Activated CD8-positive, alpha-beta T cell treated with anti-CD3 and anti-CD28 coated beads for 36 hours (primary cell): Measurements from ENCODE around the gene UBAC2. TPM values are rescaled to one million over a fixed set of nuclear protein-coding genes. Genes with fewer than 3 reads are reported as not detected.

ENCODE experiments used
- ATAC-seq: fragments of 200-7000 bp; cut with Tn5 transposase; one replicate; pipeline ENCODE4 v1.10.0; 2021; ENCODE audit warnings: mild to moderate bottlenecking, moderate library complexity
- CTCF ChIA-PET: fragments of 350-600 bp; sonication (Branson Sonifier 250); formaldehyde crosslinking; loops from one replicate; lab custom pipeline; 2021; ENCODE audit warnings: antibody characterized with exemption; lab: Charles Lee
- POLR2A ChIA-PET: fragments of 350-600 bp; sonication (Branson Sonifier 250); formaldehyde crosslinking; loops from one replicate; lab custom pipeline; 2021; ENCODE audit warnings: antibody characterized with exemption; lab: Charles Lee
- DNase-seq: peaks from one replicate; pipeline ENCODE4 v3.0.0-alpha.2; 2020
- H3K27ac Mint-ChIP-seq: one replicate; pipeline ENCODE4 v1.8.0; 2021; ENCODE audit warnings: mild to moderate bottlenecking, mixed read lengths
- H3K27me3 Mint-ChIP-seq: one replicate; pipeline ENCODE4 v1.8.0; 2021; ENCODE audit warnings: mixed read lengths
- H3K36me3 Mint-ChIP-seq: one replicate; pipeline ENCODE4 v1.8.0; 2021; ENCODE audit warnings: low read depth, mixed read lengths
- H3K4me1 Mint-ChIP-seq: one replicate; pipeline ENCODE4 v1.8.0; 2021; ENCODE audit warnings: low read depth, mixed read lengths
- H3K4me3 Mint-ChIP-seq: one replicate; pipeline ENCODE4 v1.8.0; 2021; ENCODE audit warnings: mild to moderate bottlenecking, moderate library complexity, mixed read lengths
- H3K9me3 Mint-ChIP-seq: one replicate; pipeline ENCODE4 v1.8.0; 2021; ENCODE audit warnings: mixed read lengths
- intact Hi-C: fragments of 100-400 bp; cut with micrococcal nuclease; formaldehyde crosslinking; loops from one replicate; pipeline ENCODE4 v1.10.0; 2022
- total RNA-seq, 2 experiments: library from RNA; stranded (reverse); gene quantifications; one replicate each; pipeline ENCODE4 v1.2.3, GENCODE V29; 2021
- TF ChIP-seq, protein P1 (sequence below): fragments of 200-600 bp; IDR thresholded peaks from one replicate; pipeline ENCODE4 v1.8.0; 2022; ENCODE audit warnings: antibody characterized with exemption, mild to moderate bottlenecking

UBAC2 gene
- total RNA-seq, 2 experiments from 2014 or later, result 63.7 to 68.4 TPM

DNA sequence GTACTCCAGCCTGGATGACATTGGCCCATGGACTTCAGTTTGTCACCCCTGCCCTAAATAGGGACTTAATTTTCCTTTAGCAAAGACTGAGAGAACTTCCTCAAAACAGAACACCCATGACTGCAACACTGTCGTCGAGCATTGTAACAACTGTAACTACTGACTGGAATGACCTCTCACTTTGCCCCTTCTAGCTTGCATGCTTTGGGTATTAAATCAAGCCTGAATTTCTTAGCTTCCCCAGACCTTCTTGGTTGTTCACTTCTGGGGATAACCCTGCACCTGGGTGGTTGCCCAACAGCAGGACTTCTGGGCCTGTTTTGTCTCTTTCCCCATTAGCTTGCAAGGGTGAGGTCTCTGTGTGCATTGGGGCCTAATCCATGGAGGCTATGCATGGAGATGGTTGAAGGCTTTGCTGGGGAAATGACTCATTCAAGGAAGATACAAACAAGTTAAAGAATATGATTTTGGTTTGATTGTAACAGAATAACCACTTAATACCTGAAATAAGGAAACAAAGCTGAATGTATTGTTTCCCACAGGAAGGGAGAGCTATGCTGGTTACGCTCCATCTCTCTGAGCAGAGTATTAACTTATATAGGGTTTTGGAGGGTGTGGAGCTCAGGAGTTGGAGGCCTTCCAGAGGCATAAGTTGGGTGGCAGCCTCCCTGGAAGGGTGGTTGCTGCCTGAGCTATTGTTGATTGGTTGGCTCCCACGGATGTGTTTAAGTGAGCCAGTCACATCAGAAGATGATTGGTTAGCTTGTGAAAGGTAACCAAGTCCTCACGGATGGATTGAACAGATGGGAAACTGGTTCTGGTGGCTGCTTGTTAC lies 34.7 kb upstream of the UBAC2 start:
- Mint-ChIP-seq H3K4me1 (peaks cover 2% of the 10 kb centered on the region), H3K27ac (no peak overlapping the region), H3K4me3 (no peak overlapping the region), H3K36me3 (no peaks in the 10 kb centered on the region), H3K27me3 (no peaks in the 10 kb centered on the region), H3K9me3 (no peaks in the 10 kb centered on the region)
- no peak for DNase-seq
- CTCF ChIA-PET, result interaction anchor here (1.0 to 4.2 kb wide), 3 partner anchors 10 to 277 kb away, joined by 3 to 23 read pairs (median 4); no protein-coding TSS in a partner anchor
- POLR2A ChIA-PET, result interaction anchor here (0.5 kb wide), 1 partner anchor 10 kb away, joined by 3 read pairs; no protein-coding TSS in a partner anchor
- no peak for ATAC-seq
- intact Hi-C loops, result no loop called here
- TF ChIP-seq, protein P1, sequence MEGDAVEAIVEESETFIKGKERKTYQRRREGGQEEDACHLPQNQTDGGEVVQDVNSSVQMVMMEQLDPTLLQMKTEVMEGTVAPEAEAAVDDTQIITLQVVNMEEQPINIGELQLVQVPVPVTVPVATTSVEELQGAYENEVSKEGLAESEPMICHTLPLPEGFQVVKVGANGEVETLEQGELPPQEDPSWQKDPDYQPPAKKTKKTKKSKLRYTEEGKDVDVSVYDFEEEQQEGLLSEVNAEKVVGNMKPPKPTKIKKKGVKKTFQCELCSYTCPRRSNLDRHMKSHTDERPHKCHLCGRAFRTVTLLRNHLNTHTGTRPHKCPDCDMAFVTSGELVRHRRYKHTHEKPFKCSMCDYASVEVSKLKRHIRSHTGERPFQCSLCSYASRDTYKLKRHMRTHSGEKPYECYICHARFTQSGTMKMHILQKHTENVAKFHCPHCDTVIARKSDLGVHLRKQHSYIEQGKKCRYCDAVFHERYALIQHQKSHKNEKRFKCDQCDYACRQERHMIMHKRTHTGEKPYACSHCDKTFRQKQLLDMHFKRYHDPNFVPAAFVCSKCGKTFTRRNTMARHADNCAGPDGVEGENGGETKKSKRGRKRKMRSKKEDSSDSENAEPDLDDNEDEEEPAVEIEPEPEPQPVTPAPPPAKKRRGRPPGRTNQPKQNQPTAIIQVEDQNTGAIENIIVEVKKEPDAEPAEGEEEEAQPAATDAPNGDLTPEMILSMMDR, result no peak

DNA sequence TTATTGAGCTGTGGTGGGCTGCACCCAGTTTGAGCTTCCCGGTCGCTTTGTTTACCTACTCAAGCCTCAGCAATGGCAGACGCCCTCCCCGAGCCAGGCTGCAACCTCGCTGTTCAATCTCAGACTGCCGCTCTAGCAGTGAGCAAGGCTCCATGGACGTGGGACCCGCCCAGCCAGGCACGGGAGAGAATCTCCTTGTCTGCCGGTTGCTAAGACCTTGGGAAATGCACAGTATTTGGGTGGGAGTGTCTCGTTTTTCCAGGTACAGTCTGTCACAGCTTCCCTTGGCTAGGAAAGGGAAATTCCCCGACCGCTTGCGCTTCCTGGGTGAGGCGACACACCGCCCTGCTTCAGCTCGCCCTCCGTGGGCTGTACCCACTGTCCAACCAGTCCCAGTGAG lies 27.7 kb upstream of the UBAC2 start:
- ChIA-PET POLR2A (interaction anchor here (1.8 kb wide), 1 partner anchor 85 kb away, joined by 5 read pairs; the partner anchor contains the start of gene GPR18), CTCF (interaction anchor here (1.3 to 12.3 kb wide), 5 partner anchors 85 to 264 kb away, joined by 4 to 264 read pairs (median 6); partner anchors contain the start of gene GPR18)
- H3K4me1 Mint-ChIP-seq, result peaks cover 11% of the 10 kb centered on the region
- TF ChIP-seq, protein P1, result no peak
- ATAC-seq (no peak), DNase-seq (no peak)
- H3K27ac Mint-ChIP-seq, result no peak overlapping the region
- H3K27me3 Mint-ChIP-seq, result no peaks in the 10 kb centered on the region
- H3K9me3 Mint-ChIP-seq, result no peaks in the 10 kb centered on the region
- H3K4me3 Mint-ChIP-seq, result no peak overlapping the region
- no peaks in the 10 kb centered on the region for H3K36me3 Mint-ChIP-seq
- intact Hi-C loops, result loop anchor here (10.0 kb wide), 1 partner anchor 262 kb away; no protein-coding TSS in a partner anchor

DNA sequence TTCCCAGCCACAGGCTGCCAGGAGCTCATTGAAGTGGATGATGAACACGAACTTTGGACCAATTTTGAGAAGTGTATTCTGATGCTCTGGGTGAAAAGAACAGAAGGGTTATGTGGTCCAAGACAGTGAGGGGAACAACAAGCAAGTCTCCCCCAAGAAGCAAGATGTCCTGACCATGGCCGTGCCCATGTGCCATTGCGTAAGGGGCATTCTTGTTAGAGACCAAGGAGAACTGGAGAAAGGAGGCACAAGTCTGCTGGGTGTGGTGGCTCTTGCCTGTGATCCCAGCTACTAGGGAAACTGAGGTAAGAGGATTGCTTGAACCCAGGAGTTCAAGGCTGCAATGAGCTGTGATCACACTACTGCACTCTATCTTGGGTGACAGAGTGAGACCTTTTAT lies 27.0 kb upstream of the UBAC2 start:
- DNase-seq (no peak), ATAC-seq (no peak)
- Mint-ChIP-seq H3K27ac (no peak overlapping the region), H3K27me3 (no peaks in the 10 kb centered on the region), H3K4me1 (peaks cover 17% of the 10 kb centered on the region), H3K36me3 (peaks cover 2% of the 10 kb centered on the region), H3K9me3 (no peaks in the 10 kb centered on the region), H3K4me3 (no peak overlapping the region)
- TF ChIP-seq, protein P1, result no peak
- ChIA-PET CTCF (interaction anchor here (1.3 to 12.3 kb wide), 5 partner anchors 84 to 263 kb away, joined by 4 to 264 read pairs (median 6); partner anchors contain the start of gene GPR18), POLR2A (interaction anchor here (1.8 kb wide), 1 partner anchor 84 kb away, joined by 5 read pairs; the partner anchor contains the start of gene GPR18)
- intact Hi-C loops, result loop anchor here (10.0 kb wide), 1 partner anchor 261 kb away; no protein-coding TSS in a partner anchor

DNA sequence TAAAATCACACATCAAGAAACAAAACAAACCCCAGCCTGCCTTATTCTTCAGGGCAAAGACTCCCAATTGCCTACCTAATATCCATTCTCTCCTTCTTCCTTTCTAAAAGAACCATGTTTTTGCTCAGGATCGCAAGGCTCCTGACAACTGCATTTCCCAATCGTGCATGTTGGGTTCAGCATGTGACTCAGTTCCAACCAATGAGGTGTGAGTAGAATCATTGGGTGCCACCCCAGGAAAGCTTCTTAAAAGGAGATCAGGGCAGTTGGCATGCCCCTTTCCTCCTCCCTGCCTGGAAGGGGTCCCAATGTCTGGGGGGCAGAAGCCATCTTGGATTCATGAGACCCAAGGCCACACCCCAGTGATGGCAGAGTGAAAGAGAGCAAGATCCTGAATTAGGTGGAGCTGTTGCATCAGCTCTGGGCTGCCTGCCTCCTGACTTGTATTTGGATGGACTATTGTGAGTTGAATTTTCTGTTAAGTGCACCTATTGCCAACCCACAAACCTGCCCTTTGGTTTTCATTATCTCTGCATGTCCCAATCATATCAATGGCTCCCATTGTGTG lies 26.0 kb upstream of the UBAC2 start:
- Mint-ChIP-seq H3K36me3 (peaks cover 2% of the 10 kb centered on the region), H3K27me3 (no peaks in the 10 kb centered on the region), H3K4me3 (no peak overlapping the region), H3K27ac (no peak overlapping the region), H3K9me3 (no peaks in the 10 kb centered on the region), H3K4me1 (peaks cover 27% of the 10 kb centered on the region)
- intact Hi-C loops, result loop anchor here (10.0 kb wide), 1 partner anchor 260 kb away; no protein-coding TSS in a partner anchor
- ChIA-PET POLR2A (interaction anchor here (1.8 kb wide), 1 partner anchor 83 kb away, joined by 5 read pairs; the partner anchor contains the start of gene GPR18), CTCF (interaction anchor here (0.8 to 12.3 kb wide), 3 partner anchors 83 to 262 kb away, joined by 5 to 264 read pairs (median 6); partner anchors contain the start of gene GPR18)
- TF ChIP-seq, protein P1, result no peak
- DNase-seq (no peak), ATAC-seq (no peak)
